Measurements from ENCODE around the gene CLPX. TPM values are rescaled to one million over a fixed set of nuclear protein-coding genes. Genes with fewer than 3 reads are reported as not detected.

CLPX gene
- total and polyA plus RNA-seq, 9 of the 15 experiments (the other 6 are each of a cell fraction or from before 2014, with no cell fraction given), result 11.2 to 83.3 (median 51.3) TPM

- TF ChIP-seq ATF4 (CRISPR knock-in tag; IDR thresholded peaks at IDR 0.05), result no peak
- TF ChIP-seq HDAC8 (tag; IDR thresholded peaks at IDR 0.05), result no peak
- TF ChIP-seq NCOA1 (IDR thresholded peaks at IDR 0.05; ENCODE audit: low read depth), result no peak
- no peak for TF ChIP-seq CBX1 (IDR thresholded peaks at IDR 0.05; ENCODE audit: low read depth)
- no peak for TF ChIP-seq NFE2L1 (tag; IDR thresholded peaks at IDR 0.05; ENCODE audit: borderline replicate concordance, low read depth)
- TF ChIP-seq ZZZ3 (IDR thresholded peaks at IDR 0.05), result no peak
- no peak for TF ChIP-seq NFYB (IDR thresholded peaks at IDR 0.05; ENCODE audit: extremely low read depth, insufficient read length)
- no peak for TF ChIP-seq ZNF609 (CRISPR knock-in tag; IDR thresholded peaks at IDR 0.05; ENCODE audit: borderline replicate concordance)
- no peak for TF ChIP-seq TBP (optimal IDR thresholded peaks at IDR 0.05; ENCODE audit: low read depth, low read length)
These were observed 10.4 kb upstream of the CLPX start (continued) for GRCh38 chr15:65195548-65195923.

Data from K562 (cell line).